Loucy (cell line): Measurements from ENCODE around the gene SLC22A4.

Source experiments
- CTCF ChIP-seq: fragments of 200-600 bp; sonication (generic); conservative IDR thresholded peaks from 2 replicates; pipeline ENCODE4 v1.5.1; 2014; ENCODE audit warnings: mild to moderate bottlenecking, antibody characterized with exemption, low read length
- EZH2phosphoT487 ChIP-seq: fragments of 200-600 bp; IDR thresholded peaks from 2 replicates; pipeline ENCODE4 v1.6.1; 2018; ENCODE audit warnings: antibody characterized with exemption, mild to moderate bottlenecking, moderate library complexity, borderline replicate concordance

- no peak for TF ChIP-seq EZH2phosphoT487
- peak; percentile 72 for TF ChIP-seq CTCF
Measured at GRCh38 chr5:132385326-132386105, 91.3 kb downstream of the SLC22A4 start.
